ENCODE results near the gene SPEG.

DNA sequence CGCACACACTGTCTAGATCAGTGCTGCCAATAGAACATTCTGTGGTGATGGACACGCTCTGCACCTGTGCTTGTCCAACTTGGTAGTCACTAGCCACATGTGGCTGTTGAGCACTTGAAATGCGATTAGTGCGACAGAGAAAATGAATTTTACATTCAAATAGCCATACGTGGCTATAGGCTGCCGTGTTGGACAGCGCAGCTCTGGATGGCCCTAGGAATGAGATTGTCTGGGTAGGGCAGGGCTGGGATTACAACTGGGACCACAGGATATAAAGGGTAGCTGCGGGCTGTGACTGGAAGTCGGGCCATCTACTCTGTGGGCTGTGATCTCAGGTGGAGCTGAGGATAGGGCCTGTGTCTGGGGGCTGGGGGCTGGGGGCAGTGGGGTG lies 84.9 kb downstream of the SPEG start:
- TF ChIP-seq EZH2 (IDR thresholded peaks at IDR 0.05) (no peak), POLR2AphosphoS5 (IDR thresholded peaks at IDR 0.05; ENCODE audit: borderline replicate concordance, low read depth, low read length) (no peak)

Data from SK-N-MC (cell line).